ENCODE measurements around the gene SNAI3. TPM values are rescaled to one million over a fixed set of nuclear protein-coding genes. Genes with fewer than 3 reads are reported as not detected.

SNAI3 gene
- total and polyA plus RNA-seq, 2 of the 4 experiments (the other 2 are of a cell fraction) = 0.21 TPM; not detected in 1

DNA sequence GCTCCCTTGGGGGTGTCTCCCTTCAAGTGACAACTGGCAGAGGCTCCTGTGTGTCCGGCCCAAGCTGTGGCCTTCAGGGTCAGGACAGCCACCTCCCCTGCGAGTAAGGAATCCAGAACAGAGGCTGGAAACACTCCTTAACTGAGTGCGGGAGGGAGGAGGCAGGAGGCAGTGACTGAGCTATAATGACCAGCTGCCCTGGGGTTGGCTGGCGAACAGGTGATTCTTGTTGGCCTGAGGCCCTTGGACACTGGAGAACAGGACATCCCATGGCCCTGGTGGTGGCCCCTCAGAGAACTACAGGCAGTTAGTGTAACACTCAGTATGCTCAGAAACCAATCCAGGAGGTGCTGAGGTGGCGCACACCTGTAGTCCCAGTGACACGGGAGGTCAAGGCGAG is 9.4 kb upstream of the SNAI3 start:
- BruUV-seq (replicated peaks) = no TSS peak
- H4K5ac ChIP-seq (ENCODE audit: low read depth, low read length) = no peak overlapping the region
- H2AK9ac ChIP-seq (replicated peaks; ENCODE audit: low read depth, low read length, poor library complexity) = no peak overlapping the region
- peaks cover 33% of the 10 kb centered on the region for H3K36me3 ChIP-seq (ENCODE audit: control insufficient read depth, insufficient read depth, low read length)
- no peak overlapping the region for H3K23ac ChIP-seq (ENCODE audit: low read depth, low read length)
- no peak overlapping the region for H3K27ac ChIP-seq (ENCODE audit: insufficient read depth, low read length)
- no peak overlapping the region for H3K4me3 ChIP-seq (ENCODE audit: insufficient read depth, low read depth, low read length)
- H4K8ac ChIP-seq (ENCODE audit: low read depth in 2 of 2, low read length in 2 of 2) = no peak overlapping the region
- H2BK5ac ChIP-seq (ENCODE audit: low read depth, low read length, poor library complexity, severe bottlenecking) = no peak overlapping the region
- no peak overlapping the region for H2AFZ ChIP-seq (replicated peaks; ENCODE audit: low read length, poor library complexity)
- H3K79me1 ChIP-seq (ENCODE audit: low read depth in 1 of 2, low read length in 2 of 2) = peaks cover 0 to 13% of the 10 kb centered on the region in 2 experiments; a peak in 2 of 4 replicates
- no peak overlapping the region for H2BK15ac ChIP-seq (ENCODE audit: low read depth, low read length)
- ATAC-seq (ENCODE audit: low read depth) (no peak), DNase-seq (no peak)
- peaks cover 3% of the 10 kb centered on the region for H3K4me1 ChIP-seq (ENCODE audit: control insufficient read depth, insufficient read depth, low read length)
- no peak overlapping the region for H3K9ac ChIP-seq (ENCODE audit: low read depth, low read length)
- no peaks in the 10 kb centered on the region; the same call in none of the 2 replicates for H3K9me1 ChIP-seq (ENCODE audit: insufficient read depth, low read length)
- no peak overlapping the region for H2AK5ac ChIP-seq (ENCODE audit: low read depth, low read length)
- H3K14ac ChIP-seq (replicated peaks; ENCODE audit: low read depth, low read length) = no peak overlapping the region
- no peak overlapping the region for H3K4me2 ChIP-seq (ENCODE audit: low read depth, low read length)
- CTCF ChIA-PET = no interaction called here
- H2BK120ac ChIP-seq (ENCODE audit: low read depth, low read length) = no peak overlapping the region
- dilution Hi-C loops (cut with HindIII; ENCODE audit: low sequenced_read_pairs, unreplicated experiment) (no loop called here), intact Hi-C loops (cut with micrococcal nuclease) (no loop called here), in situ Hi-C loops (cut with MboI; ENCODE audit: low sequenced_read_pairs) (no loop called here)
- H4K91ac ChIP-seq (ENCODE audit: insufficient read depth, low read depth, low read length) = no peak overlapping the region
- H3K9me3 ChIP-seq (ENCODE audit: control insufficient read depth, insufficient read depth, low read length) = no peaks in the 10 kb centered on the region
- POLR2A ChIA-PET (ENCODE audit: unreplicated experiment) = no interaction called here
- TF ChIP-seq BHLHE40 (IDR thresholded peaks at IDR 0.05; ENCODE audit: low read depth, low read length) = no peak
- peaks cover 4% of the 10 kb centered on the region; the same call in 1 of the 2 replicates for H3K27me3 ChIP-seq (ENCODE audit: control insufficient read depth, insufficient read depth, low read length)
- H4K20me1 ChIP-seq (ENCODE audit: insufficient read depth, low read length) = no peaks in the 10 kb centered on the region; the same call in 1 of the 2 replicates
- H3K4ac ChIP-seq (ENCODE audit: low read depth, low read length) = no peak overlapping the region
- no peak overlapping the region for H3K18ac ChIP-seq (ENCODE audit: low read depth, low read length)
- no peak overlapping the region for H2BK20ac ChIP-seq (ENCODE audit: low read depth, low read length)
- 90% methylated on average over 2 of the region's 7 CpGs; no CpG with 5 or more reads in 1 of the 2 experiments for whole genome bisulfite sequencing, 2 experiments (ENCODE audit: extremely low coverage in 2 of 2, insufficient read length in 1 of 2)
- no peak overlapping the region for H3K56ac ChIP-seq (ENCODE audit: extremely low read depth, insufficient read depth, low read length)

All from IMR-90 (cell line).